H1 (cell line): ENCODE measurements around the gene ARG2. TPM values are rescaled to one million over a fixed set of nuclear protein-coding genes. Genes with fewer than 3 reads are reported as not detected.

Source experiments
- BRCA1 ChIP-seq: IDR thresholded peaks from 2 replicates; pipeline ENCODE4 v1.6.1; 2012; ENCODE audit warnings: low read depth, low read length, improper control_type of control experiment
- CBX8 ChIP-seq: fragments of 300-800, 300-1000 bp; sonication (generic); IDR thresholded peaks from 2 replicates; pipeline ENCODE4 v1.7.1; 2016; ENCODE audit warnings: low read depth, low read length, borderline replicate concordance
- CEBPB ChIP-seq: IDR thresholded peaks from 2 replicates; pipeline ENCODE4 v1.6.1; 2012; ENCODE audit warnings: low read depth, low read length
- CHD1 ChIP-seq: IDR thresholded peaks from 2 replicates; pipeline ENCODE4 v1.6.1; 2012; ENCODE audit warnings: low read depth, low read length, improper control_type of control experiment
- CHD2 ChIP-seq: IDR thresholded peaks from 2 replicates; pipeline ENCODE4 v1.6.1; 2012; ENCODE audit warnings: low read length, improper control_type of control experiment
- CTBP2 ChIP-seq: IDR thresholded peaks from 2 replicates; pipeline ENCODE4 v1.7.0; 2011; ENCODE audit warnings: borderline replicate concordance, mild to moderate bottlenecking, moderate library complexity, mixed read lengths, low read length; ENCODE audit not compliant: insufficient read depth, insufficient read length
- EGR1 ChIP-seq: IDR thresholded peaks from 2 replicates; pipeline ENCODE4 v1.6.1; 2011; ENCODE audit warnings: low read depth, low read length, borderline replicate concordance
- EP300 ChIP-seq, 2 experiments: IDR thresholded peaks; 1 replicate in 1 of 2; 2 replicates in 1 of 2; pipeline ENCODE4 v1.6.1; 2011 to 2012; ENCODE audit warnings: low read depth in 2 of 2, low read length in 2 of 2, mild to moderate bottlenecking in 2 of 2, borderline replicate concordance in 1 of 2, inconsistent platforms in 1 of 2, moderate library complexity in 1 of 2
- EZH2 ChIP-seq: fragments of 200-600 bp; sonication (generic); IDR thresholded peaks from 2 replicates; pipeline ENCODE4 v1.7.1; 2012; ENCODE audit warnings: low read depth, mild to moderate bottlenecking, moderate library complexity, low read length, inconsistent platforms; ENCODE audit not compliant: severe bottlenecking
- FOSL1 ChIP-seq: IDR thresholded peaks from 2 replicates; pipeline ENCODE4 v1.6.1; 2011; ENCODE audit warnings: mild to moderate bottlenecking, low read depth, low read length, moderate library complexity; ENCODE audit not compliant: insufficient read depth
- HDAC6 ChIP-seq: IDR thresholded peaks from one replicate; pipeline ENCODE4 v1.7.1; 2012; ENCODE audit warnings: low read depth, mild to moderate bottlenecking, inconsistent platforms, low read length, moderate library complexity
- KDM1A ChIP-seq: fragments of 200-600, 300-600 bp; sonication (generic); IDR thresholded peaks from 2 replicates; pipeline ENCODE4 v1.7.1; 2016; ENCODE audit warnings: mild to moderate bottlenecking, low read length, borderline replicate concordance
- KDM4A ChIP-seq: IDR thresholded peaks from one replicate; pipeline ENCODE4 v1.7.1; 2012; ENCODE audit warnings: low read depth, mild to moderate bottlenecking, moderate library complexity, low read length, inconsistent platforms; ENCODE audit not compliant: severe bottlenecking
- KDM5A ChIP-seq: fragments of 200-600 bp; IDR thresholded peaks from 2 replicates; pipeline ENCODE4 v1.7.1; 2012; ENCODE audit warnings: mild to moderate bottlenecking, low read length, inconsistent platforms, mixed read lengths
- MAX ChIP-seq: IDR thresholded peaks from 2 replicates; pipeline ENCODE4 v1.6.1; 2012; ENCODE audit warnings: inconsistent platforms
- NRF1 ChIP-seq: IDR thresholded peaks from 2 replicates; pipeline ENCODE4 v1.6.1; 2011; ENCODE audit warnings: mild to moderate bottlenecking, low read depth, low read length, improper control_type of control experiment
- PHF8 ChIP-seq: fragments of 200-600 bp; sonication (generic); conservative IDR thresholded peaks from 2 replicates; pipeline ENCODE4 v1.7.1; 2012; ENCODE audit warnings: low read depth, mild to moderate bottlenecking, inconsistent platforms, low read length, moderate library complexity
- POLR2A ChIP-seq, 2 experiments: IDR thresholded peaks; 1 replicate in 1 of 2; 2 replicates in 1 of 2; pipeline ENCODE4 v1.6.1; 2011; ENCODE audit warnings: low read depth in 2 of 2, low read length in 2 of 2, mild to moderate bottlenecking in 2 of 2; ENCODE audit errors: control extremely low read depth in 1 of 2
- POLR2AphosphoS5 ChIP-seq: IDR thresholded peaks from 2 replicates; pipeline ENCODE4 v1.6.1; 2011; ENCODE audit warnings: low read depth, low read length
- POU5F1 ChIP-seq: IDR thresholded peaks from 2 replicates; pipeline ENCODE4 v1.6.1; 2011; ENCODE audit warnings: low read depth, mild to moderate bottlenecking, low read length, moderate library complexity
- RBBP5 ChIP-seq: IDR thresholded peaks from 2 replicates; pipeline ENCODE4 v1.7.1; 2012; ENCODE audit warnings: low read depth, mild to moderate bottlenecking, inconsistent platforms, low read length, moderate library complexity, borderline replicate concordance
- SP1 ChIP-seq: IDR thresholded peaks from 2 replicates; pipeline ENCODE4 v1.6.1; 2011; ENCODE audit warnings: low read depth, low read length
- TAF7 ChIP-seq: optimal IDR thresholded peaks from 2 replicates; pipeline ENCODE3; 2011; ENCODE audit warnings: low read depth, mild to moderate bottlenecking, inconsistent platforms, low read length, moderate library complexity, borderline replicate concordance
- TBP ChIP-seq: IDR thresholded peaks from 2 replicates; pipeline ENCODE4 v1.6.1; 2011; ENCODE audit warnings: low read depth, low read length, improper control_type of control experiment
- USF2 ChIP-seq: IDR thresholded peaks from 2 replicates; pipeline ENCODE4 v1.6.1; 2011; ENCODE audit warnings: low read length, improper control_type of control experiment
- polyA plus RNA-seq, 7 experiments: library from polyadenylated mRNA; depleted of rRNA in 3 of 7; stranded (reverse) in 5 of 7; unstranded in 2 of 7; fragments of >200 nt in 5 of 7; fragments of 200-250 nt in 2 of 7; gene quantifications; 1 replicate in 5 of 7; 2 replicates in 1 of 7; 4 replicates in 1 of 7; pipeline versions ENCODE4 v1.2.1 to v1.2.3, GENCODE V29; 2011 to 2013; ENCODE audit warnings: missing spikeins in 2 of 7, mixed read lengths in 2 of 7
- total RNA-seq: library from RNA; stranded (reverse); fragmentation: NEBNext Ultra II Directional; extraction: Animal tissue kit (Norgen Biotek cat#: 25700); gene quantifications from 2 replicates; pipeline ENCODE4 v1.2.1, GENCODE V29; 2021

The ARG2 gene
- total and polyA plus RNA-seq, 2 of the 8 experiments (the other 6 are each of a cell fraction or from before 2014, with no cell fraction given): 49.9 to 59.1 TPM

- TF ChIP-seq POLR2AphosphoS5: peak; percentile 53; the same call in 1 of the 2 replicates
- 0 out of 2 replicates have a peak, but pooled peaks have one; percentile 39 for TF ChIP-seq SP1
- no peak for TF ChIP-seq EZH2
- no peak for TF ChIP-seq BRCA1
- TF ChIP-seq CHD1: no peak
- TF ChIP-seq TAF7: no peak
- TF ChIP-seq CHD2: no peak
- no peak for TF ChIP-seq POLR2A (IDR thresholded peaks at IDR 0.05; ENCODE audit: control extremely low read depth in 1 of 2, low read depth in 2 of 2, low read length in 2 of 2)
- TF ChIP-seq TBP: no peak
- no peak for TF ChIP-seq FOSL1
- TF ChIP-seq MAX: no peak
- TF ChIP-seq PHF8: no peak
- no peak for TF ChIP-seq EGR1
- TF ChIP-seq HDAC6: no peak
- no peak for TF ChIP-seq CEBPB
- no peak for TF ChIP-seq USF2
- TF ChIP-seq KDM5A: no peak
- TF ChIP-seq RBBP5: no peak
- TF ChIP-seq CBX8: no peak
- TF ChIP-seq KDM4A: no peak
- TF ChIP-seq KDM1A: 0 out of 2 replicates have a peak, but pooled peaks have one; percentile 44
- no peak for TF ChIP-seq CTBP2
- TF ChIP-seq POU5F1: 0 out of 2 replicates have a peak, but pooled peaks have one; percentile 21
- TF ChIP-seq EP300 (IDR thresholded peaks at IDR 0.05; ENCODE audit: borderline replicate concordance in 1 of 2, low read depth in 2 of 2, low read length in 2 of 2): peak in 1 of 2 experiments; percentile 18; a peak in 1 of 3 replicates
- TF ChIP-seq NRF1: no peak
Observed at GRCh38 chr14:67607646-67608045, 12.1 kb upstream of the ARG2 start (continued).
